ENCODE results near the gene C1QTNF2.

GRCh38 chr5:160324886-160325285 is 45.5 kb downstream of the C1QTNF2 start:
- TF ChIP-seq FOSL1 (IDR thresholded peaks at IDR 0.05; ENCODE audit: insufficient read depth, low read depth, low read length): no peak
- TF ChIP-seq CTCF (IDR thresholded peaks at IDR 0.05; ENCODE audit: control extremely low read depth in 1 of 3, insufficient read depth in 1 of 3, low read depth in 1 of 3, low read length in 3 of 3): no peak
- TF ChIP-seq EZH2 (IDR thresholded peaks at IDR 0.05; ENCODE audit: low read depth, low read length, severe bottlenecking): no peak
- no peak for TF ChIP-seq GABPA (IDR thresholded peaks at IDR 0.05; ENCODE audit: borderline replicate concordance, insufficient read depth, low read length)
- no peak for TF ChIP-seq CBX5 (IDR thresholded peaks at IDR 0.05; ENCODE audit: low read depth, low read length)
- TF ChIP-seq POLR2AphosphoS5 (IDR thresholded peaks at IDR 0.05; ENCODE audit: low read depth, low read length): no peak
- no peak for TF ChIP-seq HDAC2 (IDR thresholded peaks at IDR 0.05; ENCODE audit: borderline replicate concordance in 1 of 2, low read depth in 2 of 2, low read length in 2 of 2)
- TF ChIP-seq RAD21 (IDR thresholded peaks at IDR 0.05 in 1 of 2, conservative IDR thresholded peaks at IDR 0.05 in 1 of 2; ENCODE audit: low read depth in 2 of 2, low read length in 2 of 2): no peak
- no peak for TF ChIP-seq POLR2A (IDR thresholded peaks at IDR 0.05; ENCODE audit: control extremely low read depth in 1 of 2, low read depth in 2 of 2, low read length in 2 of 2)
- no peak for TF ChIP-seq YY1 (IDR thresholded peaks at IDR 0.05; ENCODE audit: low read depth, low read length)
- TF ChIP-seq SIN3A (conservative IDR thresholded peaks at IDR 0.05 in 1 of 2, IDR thresholded peaks at IDR 0.05 in 1 of 2; ENCODE audit: low read depth in 1 of 2, low read length in 2 of 2): no peak
- no peak for TF ChIP-seq E2F6 (IDR thresholded peaks at IDR 0.05)
- TF ChIP-seq JUN (IDR thresholded peaks at IDR 0.05; ENCODE audit: low read depth, low read length): no peak
